ENCODE measurements around the gene KMT2B. TPM values are rescaled to one million over a fixed set of nuclear protein-coding genes. Genes with fewer than 3 reads are reported as not detected.

The KMT2B gene
- total and polyA plus RNA-seq, 9 of the 15 experiments (the other 6 are each of a cell fraction or from before 2014, with no cell fraction given): 0.63 to 43.9 (median 8.1) TPM

DNA sequence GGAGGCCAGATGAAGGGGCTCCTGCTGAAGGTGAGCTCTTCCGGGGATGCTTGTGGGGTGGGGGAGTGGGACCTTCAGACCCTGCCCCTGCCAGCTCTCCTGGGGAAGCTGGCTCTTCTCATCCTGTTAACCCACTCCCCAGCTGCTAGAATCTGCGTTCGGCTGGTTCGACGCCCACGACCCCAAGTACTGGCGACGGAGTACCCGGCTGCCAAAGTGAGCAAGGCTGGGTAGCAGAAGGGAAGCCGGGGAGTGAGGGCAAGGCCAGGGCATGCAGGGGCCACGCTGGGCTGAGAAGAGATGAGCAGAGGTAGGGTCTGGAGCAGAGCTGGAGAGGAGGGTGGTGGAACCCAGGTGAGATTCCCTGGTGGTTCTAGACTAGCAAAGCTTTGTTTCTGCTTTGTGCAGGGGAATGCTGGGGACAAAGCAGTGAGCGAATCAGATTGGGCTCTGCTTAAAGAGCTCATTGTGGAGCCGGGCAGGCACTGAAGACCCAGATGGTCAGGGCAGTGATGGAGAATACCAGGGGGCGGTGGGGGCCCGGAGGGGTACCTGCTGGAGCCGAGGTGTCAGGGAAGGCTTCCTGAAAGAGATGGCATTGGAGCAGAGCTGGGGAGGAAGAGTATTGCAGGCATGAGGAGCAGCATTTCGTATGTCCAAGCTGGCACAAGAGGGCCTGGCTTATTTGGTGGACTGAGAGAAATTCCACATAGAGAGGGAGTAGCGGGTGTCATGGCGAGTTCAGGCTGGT, 10.3 kb downstream of the KMT2B start (continued):
- TF ChIP-seq CCNT2 (IDR thresholded peaks at IDR 0.05; ENCODE audit: borderline replicate concordance, extremely low read depth, insufficient read length, low read depth, low read length): no peak
- TF ChIP-seq, protein P1, sequence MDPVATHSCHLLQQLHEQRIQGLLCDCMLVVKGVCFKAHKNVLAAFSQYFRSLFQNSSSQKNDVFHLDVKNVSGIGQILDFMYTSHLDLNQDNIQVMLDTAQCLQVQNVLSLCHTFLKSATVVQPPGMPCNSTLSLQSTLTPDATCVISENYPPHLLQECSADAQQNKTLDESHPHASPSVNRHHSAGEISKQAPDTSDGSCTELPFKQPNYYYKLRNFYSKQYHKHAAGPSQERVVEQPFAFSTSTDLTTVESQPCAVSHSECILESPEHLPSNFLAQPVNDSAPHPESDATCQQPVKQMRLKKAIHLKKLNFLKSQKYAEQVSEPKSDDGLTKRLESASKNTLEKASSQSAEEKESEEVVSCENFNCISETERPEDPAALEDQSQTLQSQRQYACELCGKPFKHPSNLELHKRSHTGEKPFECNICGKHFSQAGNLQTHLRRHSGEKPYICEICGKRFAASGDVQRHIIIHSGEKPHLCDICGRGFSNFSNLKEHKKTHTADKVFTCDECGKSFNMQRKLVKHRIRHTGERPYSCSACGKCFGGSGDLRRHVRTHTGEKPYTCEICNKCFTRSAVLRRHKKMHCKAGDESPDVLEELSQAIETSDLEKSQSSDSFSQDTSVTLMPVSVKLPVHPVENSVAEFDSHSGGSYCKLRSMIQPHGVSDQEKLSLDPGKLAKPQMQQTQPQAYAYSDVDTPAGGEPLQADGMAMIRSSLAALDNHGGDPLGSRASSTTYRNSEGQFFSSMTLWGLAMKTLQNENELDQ (CRISPR knock-in tag; IDR thresholded peaks at IDR 0.05; ENCODE audit: borderline replicate concordance): no peak
- TF ChIP-seq ELF1 (tag; IDR thresholded peaks at IDR 0.05): no peak
- TF ChIP-seq ZNF785 (CRISPR knock-in tag; IDR thresholded peaks at IDR 0.05): no peak
- TF ChIP-seq, protein P2, sequence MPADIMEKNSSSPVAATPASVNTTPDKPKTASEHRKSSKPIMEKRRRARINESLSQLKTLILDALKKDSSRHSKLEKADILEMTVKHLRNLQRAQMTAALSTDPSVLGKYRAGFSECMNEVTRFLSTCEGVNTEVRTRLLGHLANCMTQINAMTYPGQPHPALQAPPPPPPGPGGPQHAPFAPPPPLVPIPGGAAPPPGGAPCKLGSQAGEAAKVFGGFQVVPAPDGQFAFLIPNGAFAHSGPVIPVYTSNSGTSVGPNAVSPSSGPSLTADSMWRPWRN (IDR thresholded peaks at IDR 0.05; ENCODE audit: low read depth): no peak
- no peak for TF ChIP-seq TAF7 (tag; IDR thresholded peaks at IDR 0.05)
- no peak for TF ChIP-seq RBM17 (IDR thresholded peaks at IDR 0.05; ENCODE audit: borderline replicate concordance, low read depth, low read length)
- no peak for TF ChIP-seq GTF2A2 (tag; IDR thresholded peaks at IDR 0.05)

Measured in K562 (cell line).